GM12878 (cell line): ENCODE results near the gene SCARB1. TPM values are rescaled to one million over a fixed set of nuclear protein-coding genes. Genes with fewer than 3 reads are reported as not detected.

Source experiments
- polyA plus RNA-seq, 11 experiments: library from polyadenylated mRNA; depleted of rRNA in 4 of 11; unstranded in 6 of 11; stranded (reverse) in 5 of 11; fragments of >200 nt; fragmentation: Nextera tagmentation in 4 of 11; fragmentation: Illumina TruSeq in 1 of 11; extraction: Ambion mirVana in 4 of 11; extraction: Trizol in 1 of 11; gene quantifications; 1 replicate in 1 of 11; 2 replicates in 10 of 11; pipeline versions ENCODE4 v1.2.1 to v1.2.3, GENCODE V29; 2011 to 2016; ENCODE audit warnings: inconsistent platforms in 2 of 11, missing spikeins in 2 of 11, low read depth in 1 of 11
- small RNA-seq: library from RNA; depleted of rRNA; stranded (forward); fragments of <200 nt; gene quantifications from one replicate; pipeline ENCODE3, GENCODE V24; 2014
- total RNA-seq, 4 experiments: library from RNA; depleted of rRNA in 3 of 4; stranded (reverse); fragments of >200 nt in 3 of 4; fragmentation: Illumina TruSeq in 1 of 4; extraction: Trizol in 1 of 4; gene quantifications; 2 replicates each; pipeline versions ENCODE4 v1.2.1 to v1.2.3, GENCODE V29; 2013 to 2021

Gene SCARB1
- total and polyA plus RNA-seq, 10 of the 15 experiments (the other 5 are each of a cell fraction or from before 2014, with no cell fraction given), result 0.34 to 104 (median 63.1) TPM

Small RNAs within 50 kb of the gene (small RNA-seq; reads per million reads assigned to genes)
- gene RNU6-927P, result not detected

Other genes with a start within 250 kb of the SCARB1 start
- gene UBC, start 50.8 kb upstream of the SCARB1 start, total RNA-seq (2014; rRNA removed), result 883 and 944 TPM in 2 replicates
- gene UBC, start 50.8 kb upstream of the SCARB1 start, total RNA-seq (2014; rRNA removed; fragmentation: Illumina TruSeq; extraction: Trizol), result 816 and 821 TPM in 2 replicates
- 736 and 799 TPM in 2 replicates for gene UBC, start 50.8 kb upstream of the SCARB1 start, total RNA-seq (2021)
- 1,270 and 1,666 TPM in 2 replicates for gene UBC, start 50.8 kb upstream of the SCARB1 start, polyA plus RNA-seq (2011; rRNA removed)
- gene UBC, start 50.8 kb upstream of the SCARB1 start, polyA plus RNA-seq (2014; fragmentation: Illumina TruSeq; extraction: Trizol), result 973 and 1,123 TPM in 2 replicates
- gene UBC, start 50.8 kb upstream of the SCARB1 start, polyA plus RNA-seq (2014; fragmentation: Nextera tagmentation; extraction: Ambion mirVana), result 1,000 to 10,000 TPM in 1 of 2 experiments, 100 to 1,000 TPM in 1; 785 to 1,214 TPM
- 610 and 653 TPM in 2 replicates for gene UBC, start 50.8 kb upstream of the SCARB1 start, polyA plus RNA-seq (2014; rRNA removed)
- gene UBC, start 50.8 kb upstream of the SCARB1 start, polyA plus RNA-seq (2016; fragmentation: Nextera tagmentation; extraction: Ambion mirVana), result 100 to 1,000 TPM; 866 to 909 TPM
- gene DHX37, start 125.3 kb upstream of the SCARB1 start, total RNA-seq (2014; rRNA removed), result 29.0 and 32.5 TPM in 2 replicates
- 12.8 and 15.5 TPM in 2 replicates for gene DHX37, start 125.3 kb upstream of the SCARB1 start, total RNA-seq (2014; rRNA removed; fragmentation: Illumina TruSeq; extraction: Trizol)
- gene DHX37, start 125.3 kb upstream of the SCARB1 start, total RNA-seq (2021), result 40.7 and 45.5 TPM in 2 replicates
- gene DHX37, start 125.3 kb upstream of the SCARB1 start, polyA plus RNA-seq (2011; rRNA removed), result 4.4 and 11.8 TPM in 2 replicates
- gene DHX37, start 125.3 kb upstream of the SCARB1 start, polyA plus RNA-seq (2014; fragmentation: Illumina TruSeq; extraction: Trizol), result 4.5 and 12.5 TPM in 2 replicates
- under 1 TPM; 0.21 to 0.84 TPM for gene DHX37, start 125.3 kb upstream of the SCARB1 start, polyA plus RNA-seq (2014; fragmentation: Nextera tagmentation; extraction: Ambion mirVana)
- 24.3 and 28.5 TPM in 2 replicates for gene DHX37, start 125.3 kb upstream of the SCARB1 start, polyA plus RNA-seq (2014; rRNA removed)
- 10 to 100 TPM; 29.9 to 31.5 TPM for gene DHX37, start 125.3 kb upstream of the SCARB1 start, polyA plus RNA-seq (2016; fragmentation: Nextera tagmentation; extraction: Ambion mirVana)
- gene BRI3BP, start 129.8 kb upstream of the SCARB1 start, total RNA-seq (2014; rRNA removed), result 29.3 and 31.7 TPM in 2 replicates
- 28.7 and 30.1 TPM in 2 replicates for gene BRI3BP, start 129.8 kb upstream of the SCARB1 start, total RNA-seq (2014; rRNA removed; fragmentation: Illumina TruSeq; extraction: Trizol)
- gene BRI3BP, start 129.8 kb upstream of the SCARB1 start, total RNA-seq (2021), result 33.3 and 37.0 TPM in 2 replicates
- gene BRI3BP, start 129.8 kb upstream of the SCARB1 start, polyA plus RNA-seq (2011; rRNA removed), result 27.6 and 33.0 TPM in 2 replicates
- 30.3 and 31.9 TPM in 2 replicates for gene BRI3BP, start 129.8 kb upstream of the SCARB1 start, polyA plus RNA-seq (2014; fragmentation: Illumina TruSeq; extraction: Trizol)
- 10 to 100 TPM; 15.1 to 22.6 TPM for gene BRI3BP, start 129.8 kb upstream of the SCARB1 start, polyA plus RNA-seq (2014; fragmentation: Nextera tagmentation; extraction: Ambion mirVana)
- 24.3 and 24.6 TPM in 2 replicates for gene BRI3BP, start 129.8 kb upstream of the SCARB1 start, polyA plus RNA-seq (2014; rRNA removed)
- 10 to 100 TPM; 11.5 to 33.5 TPM for gene BRI3BP, start 129.8 kb upstream of the SCARB1 start, polyA plus RNA-seq (2016; fragmentation: Nextera tagmentation; extraction: Ambion mirVana)
- 20.8 and 23.7 TPM in 2 replicates for gene AACS, start 201.6 kb upstream of the SCARB1 start, total RNA-seq (2014; rRNA removed)
- gene AACS, start 201.6 kb upstream of the SCARB1 start, total RNA-seq (2014; rRNA removed; fragmentation: Illumina TruSeq; extraction: Trizol), result 12.0 TPM in 2 replicates
- gene AACS, start 201.6 kb upstream of the SCARB1 start, total RNA-seq (2021), result 31.8 and 34.0 TPM in 2 replicates
- 11.2 and 14.8 TPM in 2 replicates for gene AACS, start 201.6 kb upstream of the SCARB1 start, polyA plus RNA-seq (2011; rRNA removed)
- gene AACS, start 201.6 kb upstream of the SCARB1 start, polyA plus RNA-seq (2014; fragmentation: Illumina TruSeq; extraction: Trizol), result 9.9 and 20.6 TPM in 2 replicates
- gene AACS, start 201.6 kb upstream of the SCARB1 start, polyA plus RNA-seq (2014; fragmentation: Nextera tagmentation; extraction: Ambion mirVana), result 10 to 100 TPM; 10.1 to 13.6 TPM
- 20.5 and 21.5 TPM in 2 replicates for gene AACS, start 201.6 kb upstream of the SCARB1 start, polyA plus RNA-seq (2014; rRNA removed)
- 10 to 100 TPM; 24.9 to 29.5 TPM for gene AACS, start 201.6 kb upstream of the SCARB1 start, polyA plus RNA-seq (2016; fragmentation: Nextera tagmentation; extraction: Ambion mirVana)